ENCODE measurements around the gene TOB1.

The TOB1 gene

DNA sequence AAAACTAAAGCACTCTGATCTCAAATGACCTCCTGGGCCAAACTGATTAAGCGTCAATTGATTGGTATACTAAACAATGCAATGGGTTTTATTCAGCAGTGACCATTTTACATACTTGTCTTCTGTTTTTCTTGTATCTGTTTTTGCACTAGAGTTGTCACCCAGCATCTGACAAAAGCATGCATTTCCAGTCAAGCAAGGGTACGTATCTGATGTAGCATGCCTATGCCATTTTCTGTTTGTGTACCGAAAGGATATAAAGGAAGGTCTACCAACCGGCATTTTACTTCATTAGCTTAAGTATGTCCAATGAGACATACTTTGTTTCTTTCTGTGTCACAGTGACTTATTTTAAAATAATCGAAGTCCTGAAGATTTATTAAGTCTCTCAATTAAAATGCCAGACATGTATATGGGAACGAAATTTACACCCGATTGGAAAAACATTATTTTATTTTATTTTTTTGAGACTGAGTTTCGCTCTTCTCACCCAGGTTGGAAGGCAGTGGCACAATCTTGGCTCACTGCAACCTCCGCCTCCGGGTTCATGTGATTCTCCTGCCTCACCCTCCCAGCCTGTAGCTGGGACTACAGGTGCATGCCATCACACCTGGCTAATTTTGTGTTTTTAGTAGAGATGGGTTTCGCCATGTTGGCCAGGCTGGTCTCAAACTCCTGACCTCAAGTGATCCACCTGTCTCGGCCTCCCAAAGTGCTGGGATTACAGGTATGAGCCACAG is 7.5 kb downstream of the TOB1 start:
- TF ChIP-seq, protein P1, sequence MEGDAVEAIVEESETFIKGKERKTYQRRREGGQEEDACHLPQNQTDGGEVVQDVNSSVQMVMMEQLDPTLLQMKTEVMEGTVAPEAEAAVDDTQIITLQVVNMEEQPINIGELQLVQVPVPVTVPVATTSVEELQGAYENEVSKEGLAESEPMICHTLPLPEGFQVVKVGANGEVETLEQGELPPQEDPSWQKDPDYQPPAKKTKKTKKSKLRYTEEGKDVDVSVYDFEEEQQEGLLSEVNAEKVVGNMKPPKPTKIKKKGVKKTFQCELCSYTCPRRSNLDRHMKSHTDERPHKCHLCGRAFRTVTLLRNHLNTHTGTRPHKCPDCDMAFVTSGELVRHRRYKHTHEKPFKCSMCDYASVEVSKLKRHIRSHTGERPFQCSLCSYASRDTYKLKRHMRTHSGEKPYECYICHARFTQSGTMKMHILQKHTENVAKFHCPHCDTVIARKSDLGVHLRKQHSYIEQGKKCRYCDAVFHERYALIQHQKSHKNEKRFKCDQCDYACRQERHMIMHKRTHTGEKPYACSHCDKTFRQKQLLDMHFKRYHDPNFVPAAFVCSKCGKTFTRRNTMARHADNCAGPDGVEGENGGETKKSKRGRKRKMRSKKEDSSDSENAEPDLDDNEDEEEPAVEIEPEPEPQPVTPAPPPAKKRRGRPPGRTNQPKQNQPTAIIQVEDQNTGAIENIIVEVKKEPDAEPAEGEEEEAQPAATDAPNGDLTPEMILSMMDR (IDR thresholded peaks at IDR 0.05; ENCODE audit: low read depth, low read length) = no peak
- DNase-seq (ENCODE audit: extremely low read depth, low read depth) = no peak

DNA sequence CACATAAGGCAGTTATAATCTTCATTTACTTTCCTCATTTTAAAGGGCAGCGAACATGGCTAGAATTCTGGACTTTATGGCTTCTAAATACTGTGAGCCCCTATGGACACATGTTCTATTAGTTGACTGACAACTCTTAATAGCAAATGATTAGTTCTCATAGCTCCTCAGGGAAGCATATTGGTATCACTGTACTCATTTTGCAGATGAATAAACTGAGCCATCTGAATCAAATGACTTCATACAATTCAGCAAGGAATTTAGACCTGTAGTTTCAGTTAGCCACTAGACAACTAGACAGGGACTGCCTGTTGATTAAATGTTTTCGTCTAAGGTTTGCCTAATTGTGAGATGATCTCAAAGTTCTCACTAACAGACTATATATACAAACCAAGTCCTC is 9.7 kb downstream of the TOB1 start:
- no peak for DNase-seq (ENCODE audit: extremely low read depth, low read depth)
- TF ChIP-seq, protein P1 (IDR thresholded peaks at IDR 0.05; ENCODE audit: low read depth, low read length) = no peak

DNA sequence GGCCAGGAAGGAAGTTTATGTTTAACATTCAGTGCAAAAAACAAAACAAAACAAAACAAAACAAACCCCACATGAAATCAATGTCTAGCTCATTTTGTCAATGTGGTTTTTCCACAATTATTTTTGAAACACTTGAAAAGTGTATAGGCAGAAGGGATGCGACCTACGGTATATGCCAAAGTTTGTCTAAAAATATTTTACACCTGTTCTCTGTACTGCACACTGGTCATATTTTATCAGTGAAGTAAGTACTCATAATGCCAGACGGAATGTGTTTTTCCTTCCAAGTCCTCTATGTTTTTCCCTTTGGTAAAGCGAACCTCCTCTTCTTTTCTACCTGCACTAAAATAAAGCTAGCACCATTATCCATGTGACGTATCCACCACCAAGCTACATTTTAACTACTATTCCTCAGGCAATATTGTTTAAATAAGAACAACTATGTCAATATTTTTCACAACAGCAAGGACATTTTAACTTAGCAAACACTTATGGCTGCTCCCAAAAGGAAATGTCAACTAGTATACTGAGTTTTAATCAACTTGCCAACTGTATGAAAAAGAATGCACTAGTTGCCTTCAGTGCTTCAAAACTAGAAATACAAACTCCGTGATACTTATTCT is 10.3 kb downstream of the TOB1 start:
- TF ChIP-seq, protein P1 (IDR thresholded peaks at IDR 0.05; ENCODE audit: low read depth, low read length) = no peak
- DNase-seq (ENCODE audit: extremely low read depth, low read depth) = no peak

DNA sequence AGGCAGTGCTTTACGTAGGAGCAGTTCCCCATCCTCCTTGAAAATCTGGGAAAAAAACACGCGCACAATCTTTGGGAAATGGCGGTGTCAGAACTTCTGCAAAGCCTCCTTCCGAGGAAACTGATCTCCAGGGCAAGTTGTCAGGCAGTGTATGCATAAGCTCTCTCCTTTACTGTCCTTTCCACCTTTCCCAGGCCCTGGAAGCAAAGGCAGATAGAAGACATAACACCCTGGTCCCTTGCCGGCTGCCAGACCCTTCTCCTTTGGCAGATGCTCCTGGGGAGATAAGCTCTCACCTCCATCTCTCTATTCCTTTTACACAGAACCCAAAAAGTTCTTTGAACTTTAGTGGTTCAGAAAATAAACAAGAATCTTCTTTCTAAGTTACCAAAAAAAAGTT is 12.4 kb downstream of the TOB1 start:
- no peak for DNase-seq (ENCODE audit: extremely low read depth, low read depth)
- TF ChIP-seq, protein P1 (IDR thresholded peaks at IDR 0.05; ENCODE audit: low read depth, low read length) = no peak

DNA sequence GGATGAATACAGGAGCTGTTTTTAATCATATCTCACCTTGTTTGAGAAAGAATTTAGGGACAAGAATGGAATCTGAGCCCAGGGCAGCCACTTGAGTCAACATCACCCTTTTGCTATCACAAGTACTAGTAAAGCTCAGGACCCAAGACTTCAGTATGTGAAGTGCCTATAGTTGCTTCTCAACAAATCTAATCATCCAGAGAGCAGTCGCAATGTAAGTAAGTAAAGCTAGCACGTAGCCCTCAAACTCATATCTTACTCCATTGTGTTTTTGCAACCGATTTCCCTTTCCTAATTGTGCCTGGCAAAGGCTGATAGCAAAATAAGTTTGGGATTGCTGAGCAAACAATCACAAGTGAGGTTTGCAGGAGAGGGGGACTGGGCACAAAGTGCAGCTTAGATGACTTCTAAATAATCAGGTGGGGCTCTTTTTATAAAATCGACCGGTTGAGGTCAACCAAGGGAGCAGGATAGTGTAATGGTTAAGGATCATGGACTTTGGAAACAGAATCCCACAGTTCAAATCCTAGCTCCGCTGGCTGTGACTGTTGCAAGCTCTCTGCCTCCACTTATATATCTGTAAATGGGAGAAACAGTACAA is 13.0 kb downstream of the TOB1 start:
- no peak for DNase-seq (ENCODE audit: extremely low read depth, low read depth)
- TF ChIP-seq, protein P1 (IDR thresholded peaks at IDR 0.05; ENCODE audit: low read depth, low read length) = no peak

DNA sequence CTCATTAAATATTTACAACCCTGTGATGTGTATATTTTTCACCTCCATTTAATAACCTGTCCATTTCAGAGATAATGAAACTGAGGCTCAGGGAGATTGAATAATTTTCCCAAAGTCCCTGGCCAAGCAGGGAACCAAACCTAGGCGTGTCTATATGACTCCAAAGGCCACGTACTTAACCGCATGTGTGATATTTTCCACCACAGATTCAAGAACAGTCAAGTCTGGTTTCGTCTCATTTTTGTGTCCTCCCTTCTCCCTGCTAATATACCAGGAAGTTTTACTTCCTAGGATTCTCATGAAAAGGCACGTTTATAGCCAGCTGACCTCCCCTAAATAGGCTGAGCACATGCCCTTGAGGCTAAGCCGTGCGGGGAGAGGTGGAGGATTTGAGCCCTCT is 15.5 kb downstream of the TOB1 start:
- TF ChIP-seq, protein P1 (IDR thresholded peaks at IDR 0.05; ENCODE audit: low read depth, low read length) = no peak

DNA sequence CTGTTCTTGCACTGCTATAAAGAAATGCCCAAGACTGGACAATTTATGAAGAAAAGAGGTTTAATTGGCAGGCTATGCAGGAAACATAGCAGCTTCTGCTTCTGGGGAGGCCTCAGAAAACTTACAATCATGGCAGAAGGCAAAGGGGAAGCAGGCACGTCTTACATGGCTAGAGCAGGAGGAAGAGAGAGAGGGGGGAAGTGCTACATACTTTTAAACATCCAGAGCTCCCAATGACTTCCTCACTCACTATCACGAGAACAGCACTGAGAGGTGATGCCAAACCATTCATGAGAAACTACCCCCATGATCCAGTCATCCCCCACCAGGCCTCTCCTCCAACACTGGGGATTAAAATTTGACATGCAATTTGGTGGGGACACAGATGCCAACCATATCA is 17.4 kb downstream of the TOB1 start:
- no peak for DNase-seq (ENCODE audit: extremely low read depth, low read depth)
- TF ChIP-seq, protein P1 (IDR thresholded peaks at IDR 0.05; ENCODE audit: low read depth, low read length) = no peak

More for the DNA sequence above, 15.5 kb downstream of the TOB1 start:
- no peak for DNase-seq (ENCODE audit: extremely low read depth, low read depth)

Measured in AG09319 (cell line).